ENCODE data around the gene TMEM40.
A peak's percentile ranks its signal among the peaks of the same experiment; 100 is the strongest.
"Not testable (repeated sequence)": the region's sequence is repeated elsewhere in the genome, so short reads cannot be mapped to it uniquely, and the experiment has no call there.

Gene TMEM40

DNA sequence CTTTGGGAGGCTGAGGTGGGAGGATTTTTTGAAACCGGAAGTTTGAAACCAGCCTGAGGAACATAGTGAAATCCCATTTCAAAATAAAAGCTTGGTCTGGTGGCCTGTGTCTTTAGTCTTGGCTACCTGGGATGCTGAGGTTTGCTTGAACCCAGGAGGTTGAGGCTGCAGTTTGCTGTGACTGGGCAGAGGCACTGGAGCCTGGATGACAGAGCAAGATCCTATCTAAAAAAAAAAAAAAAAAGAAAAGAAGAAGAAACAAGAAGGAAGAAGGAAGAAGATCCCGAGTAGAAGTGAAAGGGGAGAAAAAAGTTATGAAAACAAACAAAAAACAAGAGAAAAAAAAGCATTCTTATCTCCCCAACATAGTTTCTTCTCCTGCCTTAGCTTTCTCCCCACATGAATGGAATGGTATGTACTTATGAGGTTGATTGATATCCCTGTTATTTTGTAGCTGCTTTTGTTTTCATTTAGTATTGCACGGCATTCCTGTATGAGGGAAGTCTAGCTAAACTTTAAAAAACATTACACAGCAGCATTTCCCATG lies 42.4 kb downstream of the TMEM40 start:
- DNase-seq (ENCODE audit: low read depth), result no peak

DNA sequence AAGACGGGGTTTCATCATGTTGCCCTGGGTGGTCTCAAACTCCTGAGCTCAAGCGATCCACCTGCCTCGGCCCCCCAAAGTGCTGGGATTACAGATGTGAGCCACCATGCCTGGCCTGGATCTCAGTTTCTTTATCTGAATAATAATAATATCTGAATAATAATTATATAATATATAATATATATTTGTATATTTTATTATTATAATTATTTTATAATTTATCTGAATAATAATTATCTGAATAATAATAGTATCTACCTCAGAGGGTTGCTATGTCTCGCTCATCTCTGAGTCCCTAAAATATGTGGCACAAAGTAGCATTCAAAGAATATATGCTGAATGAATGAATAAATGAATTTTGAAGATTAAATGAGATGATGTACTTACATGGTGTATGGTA lies 44.8 kb downstream of the TMEM40 start:
- DNase-seq (ENCODE audit: low read depth), result no peak

DNA sequence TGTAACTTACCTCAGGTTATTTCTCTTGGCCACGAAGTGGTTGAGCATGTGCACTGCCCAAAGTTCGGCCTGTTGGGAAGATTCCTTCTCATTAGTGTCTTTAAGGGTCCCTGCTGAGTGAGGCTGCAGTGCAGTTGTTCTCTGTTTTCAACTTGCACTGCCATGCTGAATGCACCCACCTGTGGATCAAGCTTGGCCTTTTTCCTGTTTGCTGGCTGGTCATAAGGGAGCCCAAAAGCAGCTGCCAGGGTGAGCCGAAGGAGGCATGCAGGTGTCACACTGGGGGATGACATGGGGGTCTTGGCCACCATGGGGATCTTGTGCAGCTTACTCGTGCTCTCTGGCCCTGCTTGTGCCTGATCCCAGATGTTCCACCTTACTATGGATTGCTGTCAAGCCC lies 49.0 kb downstream of the TMEM40 start:
- no peak for DNase-seq (ENCODE audit: low read depth)

DNA sequence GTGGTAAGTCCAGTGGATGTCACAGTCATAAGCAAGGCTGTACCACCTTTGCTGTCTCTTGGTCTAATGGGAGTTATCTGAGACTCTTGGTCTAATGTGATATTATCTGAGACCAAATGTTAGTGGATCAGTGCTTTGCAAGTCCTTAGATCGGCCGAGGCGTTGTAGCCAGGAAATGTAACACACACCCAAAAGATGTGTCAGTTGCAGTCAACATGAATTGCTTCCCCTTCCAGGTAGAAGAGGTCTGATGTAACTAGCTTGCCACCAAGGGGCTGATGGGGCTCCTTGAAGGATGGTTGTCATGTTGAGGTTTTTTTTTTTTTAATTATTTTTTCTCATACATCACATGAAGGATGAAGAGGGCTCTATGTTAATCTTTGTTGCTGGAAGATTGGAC lies 49.7 kb downstream of the TMEM40 start:
- no peak for DNase-seq (ENCODE audit: low read depth)

DNA sequence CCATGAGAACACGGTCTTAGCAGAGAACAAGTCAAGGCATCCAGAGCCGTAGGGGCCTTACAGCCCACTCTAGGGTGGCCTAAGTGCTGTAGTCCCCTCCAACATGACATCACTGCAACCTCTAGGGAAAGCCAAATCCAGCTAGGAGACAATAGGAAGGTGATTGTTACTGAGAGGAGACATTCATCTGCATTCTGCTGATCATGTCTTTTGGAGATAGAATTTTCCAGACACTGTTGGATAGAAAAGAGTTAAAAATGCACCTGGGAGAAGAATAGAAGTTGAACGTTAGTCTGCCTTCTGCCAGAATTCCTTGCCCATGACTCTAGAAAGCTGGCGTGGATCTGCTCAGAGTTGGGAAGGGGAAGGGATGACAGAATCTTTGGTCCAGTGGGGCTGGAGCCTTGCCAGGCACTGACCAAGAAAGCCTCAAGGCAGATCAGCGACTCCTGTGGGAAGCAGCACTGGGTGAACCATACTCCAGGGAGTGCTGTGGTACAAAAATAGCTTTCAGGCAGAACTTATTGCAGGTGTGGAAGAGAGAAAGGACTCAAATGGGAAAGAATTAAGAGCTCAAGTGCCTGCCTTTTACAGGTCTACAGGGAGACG lies 50.4 kb downstream of the TMEM40 start:
- DNase-seq (ENCODE audit: low read depth), result no peak

DNA sequence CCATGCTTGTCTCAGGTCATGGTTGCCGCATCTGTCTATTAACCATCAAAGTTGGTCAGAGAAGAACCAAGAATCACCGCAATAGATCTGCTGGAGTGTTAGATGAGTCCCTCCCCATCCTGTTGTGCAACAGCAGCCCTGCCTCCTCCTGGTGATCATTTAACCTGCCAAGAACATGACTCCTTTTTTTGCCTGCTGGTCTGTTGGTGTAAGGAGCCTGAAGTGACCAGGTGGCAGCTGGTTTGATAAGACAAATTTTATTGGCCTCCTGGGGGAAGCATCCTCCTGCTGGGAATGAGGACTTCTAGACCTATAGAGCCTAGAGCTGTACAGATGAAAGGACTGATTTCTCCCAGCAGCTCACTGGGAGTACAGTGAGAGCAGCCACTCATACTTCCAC lies 51.6 kb downstream of the TMEM40 start:
- no peak for DNase-seq (ENCODE audit: low read depth)

DNA sequence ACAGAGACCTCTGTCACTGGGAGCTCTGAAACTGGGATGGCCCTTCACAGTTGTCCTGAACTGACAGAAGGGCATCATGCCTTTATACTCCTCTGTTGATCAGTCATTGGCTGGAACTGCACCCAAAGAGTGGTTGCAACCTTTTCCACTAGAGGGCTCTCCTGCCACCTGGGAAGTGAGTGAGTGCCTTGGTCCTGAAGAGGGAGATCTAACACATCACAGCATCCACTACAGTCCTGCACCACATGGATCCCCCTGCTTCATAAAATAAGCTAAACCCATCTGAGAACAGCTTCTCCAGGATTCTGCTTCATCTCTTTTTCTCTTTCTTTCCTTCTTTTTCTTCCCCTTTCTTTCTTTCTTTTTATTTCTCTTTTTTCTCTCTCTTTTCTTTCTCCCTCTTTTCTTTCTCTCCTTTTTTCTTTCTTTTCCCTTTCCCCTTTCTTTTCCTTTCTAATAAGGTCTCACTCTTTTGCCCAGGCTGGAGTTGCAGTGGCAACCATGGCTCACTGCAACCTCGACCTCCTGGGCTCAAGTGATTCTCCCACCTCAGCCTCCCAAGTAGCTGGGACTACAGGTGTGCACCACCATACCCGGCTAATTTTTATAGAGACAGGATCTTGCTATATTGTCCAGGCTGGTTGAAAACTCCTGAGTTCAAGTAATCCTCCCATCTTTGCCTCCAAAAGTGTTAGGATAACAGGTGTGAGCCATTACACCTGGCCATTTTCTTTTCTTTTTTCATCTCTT lies 52.4 kb downstream of the TMEM40 start:
- peak; percentile 4 for DNase-seq (ENCODE audit: low read depth)

DNA sequence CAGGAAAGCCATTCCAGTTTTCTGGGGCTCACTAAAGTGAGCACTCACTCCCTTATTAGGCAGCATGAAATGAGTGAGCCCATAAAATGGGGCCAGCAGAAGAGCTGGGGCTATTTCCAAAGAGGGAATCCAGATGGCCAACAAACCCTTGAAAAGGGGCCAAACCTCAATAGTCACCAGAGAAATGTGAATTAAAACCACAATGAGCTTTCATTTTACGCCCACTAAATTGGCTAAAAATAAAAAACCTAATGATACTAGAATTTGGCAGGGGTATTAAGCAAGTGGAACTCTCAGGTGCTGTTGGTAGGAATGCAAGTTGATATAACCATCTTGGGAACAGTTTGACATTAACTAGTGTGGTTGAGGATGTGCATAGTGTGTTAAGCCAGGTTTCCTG lies 53.1 kb downstream of the TMEM40 start:
- no peak for DNase-seq (ENCODE audit: low read depth)

DNA sequence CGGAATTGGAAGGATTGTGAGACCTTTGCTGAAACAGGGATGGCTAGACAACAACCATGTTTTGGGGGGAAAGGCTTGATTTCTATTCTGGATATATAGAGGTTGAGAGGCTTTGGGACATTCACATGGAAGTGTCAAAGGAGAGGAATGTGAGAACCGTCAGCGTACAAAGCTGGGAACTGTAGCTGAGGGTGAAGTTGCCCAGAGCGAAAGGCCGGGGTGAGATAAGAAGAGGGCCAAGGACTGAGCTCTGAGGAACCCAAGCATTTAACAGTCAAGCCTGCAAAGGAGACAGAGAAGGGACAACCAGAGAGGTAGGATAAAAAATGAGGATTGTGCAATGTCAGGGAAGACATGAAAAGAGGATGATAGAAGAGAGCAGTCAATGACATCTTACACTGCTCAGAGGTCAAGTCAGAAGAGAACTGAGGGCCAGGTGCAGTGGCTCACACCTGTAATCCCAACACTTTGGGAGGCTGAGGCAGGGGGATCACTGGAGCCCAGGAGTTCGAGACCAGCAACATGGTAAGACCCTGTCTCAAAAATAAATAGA lies 53.6 kb downstream of the TMEM40 start:
- no peak for DNase-seq (ENCODE audit: low read depth)

DNA sequence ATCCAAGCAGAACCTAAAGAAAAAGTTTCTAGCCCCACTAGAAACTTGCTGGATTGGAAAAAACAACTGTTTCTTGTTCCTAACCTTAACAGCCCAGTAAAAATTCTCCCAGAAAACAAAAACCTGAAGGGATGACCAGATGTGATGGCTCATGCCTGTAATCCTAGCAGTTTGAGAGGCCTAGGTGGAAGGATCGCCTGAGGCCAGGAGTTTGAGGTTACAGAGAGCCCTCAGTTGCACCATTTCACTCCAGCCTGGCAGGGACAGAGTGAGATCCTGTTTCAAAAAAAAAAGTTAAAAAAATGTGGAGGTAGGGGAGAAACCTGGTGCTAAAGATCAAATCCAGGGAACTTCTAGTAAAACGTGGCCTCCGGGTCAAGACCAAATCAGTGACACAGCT lies 56.6 kb downstream of the TMEM40 start:
- no peak for DNase-seq (ENCODE audit: low read depth)

DNA sequence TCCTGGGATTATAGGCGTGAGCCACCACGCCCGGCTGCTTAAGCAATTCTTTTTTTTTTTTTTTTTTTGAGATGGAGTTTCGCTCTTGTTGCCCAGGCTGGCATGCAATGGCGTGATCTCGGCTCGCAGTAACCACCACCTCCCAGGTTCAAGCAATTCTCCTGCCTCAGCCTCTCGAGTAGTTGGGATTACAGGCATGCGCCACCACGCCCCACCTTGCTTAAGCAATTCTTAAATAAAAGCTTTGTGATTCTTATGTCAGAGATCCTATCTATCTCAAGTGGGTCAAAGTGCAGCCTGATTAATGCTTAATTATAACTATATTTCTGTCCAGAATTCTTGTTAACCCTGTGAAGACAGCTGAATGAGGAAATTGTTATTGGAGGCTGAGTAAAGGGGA lies 57.5 kb downstream of the TMEM40 start:
- not testable (repeated sequence) for DNase-seq (ENCODE audit: low read depth)

DNA sequence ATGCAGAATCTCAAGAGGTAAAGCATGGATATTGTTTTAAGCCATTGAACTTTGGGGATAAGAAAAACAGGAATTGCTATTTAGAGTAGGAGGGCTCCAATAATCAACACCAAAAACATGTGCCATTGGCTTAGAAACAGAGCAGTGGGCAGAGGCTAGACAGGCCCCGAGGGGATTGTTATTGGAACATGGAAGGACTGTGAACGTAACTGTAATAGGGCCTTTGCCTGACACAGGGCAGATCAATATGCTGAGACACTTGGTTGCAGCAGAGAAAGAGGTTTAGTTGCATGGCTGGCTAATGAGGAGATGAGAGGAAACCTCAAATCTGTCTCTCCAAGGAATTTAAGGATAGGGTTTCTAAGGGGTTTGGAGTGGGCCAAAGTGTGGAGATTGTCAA lies 58.3 kb downstream of the TMEM40 start:
- DNase-seq (ENCODE audit: low read depth), result no peak

DNA sequence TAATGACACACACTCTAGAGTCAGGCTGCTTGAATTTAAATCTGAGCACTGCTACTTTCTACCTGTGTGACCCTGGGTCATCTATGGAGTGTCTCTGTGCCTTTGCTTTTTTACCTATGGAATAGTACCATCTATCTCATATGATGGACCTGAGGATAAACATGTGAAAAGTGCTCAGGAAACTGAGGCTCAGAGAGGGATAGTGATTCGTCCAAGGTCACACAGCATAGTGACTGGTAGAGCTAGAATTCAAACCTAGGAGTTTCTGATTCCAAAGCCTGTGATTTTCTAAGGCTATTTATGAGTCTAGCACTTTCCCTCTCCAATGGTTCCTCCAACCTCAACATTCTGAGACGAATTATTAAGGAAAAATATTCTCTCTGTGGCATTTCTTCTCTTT lies 63.1 kb downstream of the TMEM40 start:
- no peak for DNase-seq (ENCODE audit: low read depth)

DNA sequence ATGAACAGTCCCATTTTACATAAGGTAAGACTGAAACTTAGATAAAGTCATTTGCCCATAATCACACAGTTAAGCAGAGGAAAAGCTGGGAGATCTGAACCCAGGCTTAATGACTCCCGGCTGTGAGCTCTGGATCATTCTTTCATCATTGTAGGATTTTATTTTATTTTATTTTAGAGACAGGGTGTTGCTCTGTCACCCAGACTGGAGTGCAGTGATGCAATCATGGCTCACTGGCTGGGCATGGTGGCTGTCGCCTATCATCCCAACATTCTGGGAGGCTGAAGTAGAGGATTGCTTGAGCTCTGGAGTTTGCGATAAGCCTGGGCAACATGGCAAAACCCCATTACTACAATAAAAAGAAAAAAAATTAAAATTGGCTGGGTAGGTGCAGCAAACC lies 63.9 kb downstream of the TMEM40 start:
- DNase-seq (ENCODE audit: low read depth), result no peak

DNA sequence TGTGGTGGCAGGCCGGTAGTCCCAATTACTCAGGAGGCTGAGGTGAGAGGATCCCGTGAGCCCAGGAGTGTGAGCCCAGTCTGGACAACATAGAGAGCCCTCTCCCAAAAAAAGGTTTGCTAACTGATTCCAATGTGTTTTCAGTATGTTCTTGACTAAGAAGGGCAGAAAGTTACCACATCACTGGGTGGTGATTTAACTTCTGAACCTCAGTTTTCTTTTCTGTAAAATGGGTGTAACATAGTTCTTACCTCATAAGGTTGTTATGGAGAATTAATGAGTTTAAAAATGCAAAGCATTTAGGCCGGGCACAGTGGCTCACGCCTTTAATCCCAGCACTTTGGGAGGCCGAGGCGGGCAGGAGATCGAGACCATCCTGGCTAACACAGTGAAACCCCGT lies 66.6 kb downstream of the TMEM40 start:
- DNase-seq (ENCODE audit: low read depth), result no peak

DNA sequence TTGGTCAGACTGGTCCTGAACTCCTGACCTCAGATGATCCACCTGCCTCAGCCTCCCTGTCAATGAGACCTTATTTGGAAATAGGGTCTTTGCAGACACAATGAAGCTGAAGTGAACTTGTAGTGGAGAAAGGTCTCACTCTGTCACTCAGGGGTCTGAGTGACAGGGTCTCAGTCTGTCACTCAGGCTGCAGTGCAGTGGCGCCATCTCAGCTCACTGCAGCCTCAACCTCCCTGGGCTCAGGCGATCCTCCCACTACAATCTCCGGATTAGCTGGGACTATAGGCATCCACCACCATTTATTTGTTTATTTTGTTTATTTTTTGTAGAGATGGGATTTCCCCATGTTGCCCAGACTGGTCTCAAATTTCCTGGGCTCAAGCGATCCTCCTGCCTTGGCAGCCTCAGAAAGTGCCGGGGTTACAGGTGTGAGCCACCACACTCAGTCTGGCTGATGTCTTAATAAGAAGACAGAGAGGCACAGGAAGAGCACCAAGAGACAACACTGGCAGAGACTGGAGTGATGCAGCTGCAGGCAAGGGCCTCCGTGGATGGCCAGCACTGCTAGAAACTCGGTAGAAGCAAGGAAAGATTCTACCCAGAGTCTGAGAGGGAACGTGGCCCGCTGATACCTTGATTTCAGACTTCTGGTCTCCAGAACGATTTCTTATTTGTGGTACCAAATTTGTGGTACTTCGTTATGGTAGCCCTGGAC lies 68.9 kb downstream of the TMEM40 start:
- DNase-seq (ENCODE audit: low read depth), result no peak

DNA sequence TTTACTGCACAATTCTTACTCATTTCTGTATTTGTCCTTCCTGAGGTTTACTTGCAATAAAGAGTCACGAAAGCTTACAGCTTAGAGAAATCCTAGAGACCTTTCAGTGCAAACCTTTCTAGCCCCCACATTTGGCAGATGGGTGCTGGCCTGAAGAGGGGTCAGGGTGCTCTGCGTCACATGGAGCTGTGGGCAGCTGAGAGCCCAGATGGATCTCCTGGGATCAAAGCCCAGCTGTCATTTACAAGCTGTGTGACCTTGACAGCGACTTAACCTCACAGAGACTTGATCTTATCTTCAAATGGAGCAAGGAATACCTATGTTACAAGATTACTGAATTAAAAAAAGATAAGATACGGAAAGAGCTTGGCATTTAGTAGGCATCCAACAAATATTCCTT lies 71.1 kb downstream of the TMEM40 start:
- no peak for DNase-seq (ENCODE audit: low read depth)

DNA sequence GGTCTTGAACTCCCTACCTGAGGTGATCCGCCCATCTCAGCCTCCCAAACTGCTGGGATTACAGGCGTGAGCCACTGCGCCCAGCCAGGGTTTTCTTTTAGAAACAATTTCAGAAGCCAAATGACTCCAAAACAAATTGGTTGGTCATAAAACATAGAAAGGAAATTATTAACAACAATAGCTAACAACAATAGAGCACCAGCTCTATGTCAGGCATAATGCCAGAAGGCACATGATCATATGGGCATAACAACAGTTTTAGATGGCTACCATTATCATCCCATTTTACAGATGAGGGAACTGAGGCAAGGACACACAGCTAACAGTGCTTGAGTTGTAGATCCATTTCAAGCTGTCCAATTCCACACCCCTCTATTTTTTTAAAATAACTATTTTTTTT lies 73.0 kb downstream of the TMEM40 start:
- no peak for DNase-seq (ENCODE audit: low read depth)

All from stimulated activated CD8-positive, alpha-beta memory T cell treated with anti-CD3 and anti-CD28 coated beads, Interleukin-12 subunit alpha, Interleukin-12 subunit beta, amount 100 ng/mL, for 4 hours (primary cell).